HG03139 (cell line): Measurements from ENCODE around the gene DOCK6.
"Not testable (repeated sequence)": the region's sequence is repeated elsewhere in the genome, so short reads cannot be mapped to it uniquely, and the experiment has no call there.

Experiments
- ATAC-seq: cut with Tn5 transposase; IDR thresholded peaks from one replicate; pipeline ENCODE4 v1.9.1; 2021; ENCODE audit not compliant: unreplicated experiment

DOCK6 gene

GRCh38 chr19:11198175-11198534, 64.2 kb downstream of the DOCK6 start:
- no peak for ATAC-seq

GRCh38 chr19:11197291-11198174, 64.8 kb downstream of the DOCK6 start, which contains the start of gene KANK2:
KANK2 (minus strand) TSS chr19:11197545; CDS start chr19:11194511, 3,034 bp downstream.
- peak; percentile 51 for ATAC-seq

DNA sequence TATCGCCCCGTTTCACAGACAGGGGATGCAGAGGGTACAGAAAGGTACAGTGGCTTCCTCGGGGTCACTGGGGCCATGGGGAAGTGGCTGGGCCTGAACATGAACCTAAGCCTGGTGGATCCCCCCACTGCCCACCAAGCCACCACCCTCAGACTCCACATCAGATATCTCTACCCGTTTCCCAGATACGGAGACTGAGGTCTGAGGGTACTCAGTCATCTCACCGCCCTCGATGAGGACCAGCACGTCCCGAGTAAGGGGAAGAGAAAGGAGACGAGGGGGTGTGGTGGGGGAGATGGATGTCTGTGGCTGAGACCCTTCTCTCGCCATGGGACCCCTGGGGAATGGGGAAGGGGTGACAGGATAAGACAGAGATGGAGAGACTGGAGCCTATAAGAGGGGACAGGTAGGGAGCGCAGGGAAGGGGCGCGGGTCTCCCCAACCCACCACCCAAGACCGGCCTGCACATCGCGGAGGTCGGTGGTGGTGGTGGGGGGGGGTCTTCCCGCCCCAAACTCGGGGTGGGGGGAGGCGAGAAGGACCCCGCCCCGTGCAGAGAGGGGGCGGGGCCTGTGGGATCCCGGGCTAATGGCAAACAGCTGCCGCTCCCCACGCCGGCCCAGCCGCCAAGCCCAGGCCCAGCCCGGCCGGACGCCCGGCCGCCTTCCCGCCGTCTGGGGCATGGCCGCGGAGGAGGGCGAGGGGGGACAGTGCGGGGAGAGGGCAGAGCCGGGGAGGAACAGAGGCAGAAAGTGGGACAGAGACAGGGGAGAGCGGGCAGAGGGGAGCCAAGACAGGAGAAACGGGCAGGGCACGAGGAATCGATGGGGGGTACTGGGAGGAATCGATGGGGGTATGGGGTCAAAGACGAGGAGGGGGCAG, 65.7 kb downstream of the DOCK6 start:
- no peak for ATAC-seq

GRCh38 chr19:11195681-11196080, 66.6 kb downstream of the DOCK6 start:
- no peak for ATAC-seq

GRCh38 chr19:11194656-11195558, 67.4 kb downstream of the DOCK6 start:
- ATAC-seq, result no peak

GRCh38 chr19:11194173-11194572, 68.2 kb downstream of the DOCK6 start:
- no peak for ATAC-seq

- ATAC-seq, result no peak
Measured at GRCh38 chr19:11192957-11193939, 69.1 kb downstream of the DOCK6 start.

GRCh38 chr19:11191934-11192333, 70.4 kb downstream of the DOCK6 start:
- no peak for ATAC-seq

DNA sequence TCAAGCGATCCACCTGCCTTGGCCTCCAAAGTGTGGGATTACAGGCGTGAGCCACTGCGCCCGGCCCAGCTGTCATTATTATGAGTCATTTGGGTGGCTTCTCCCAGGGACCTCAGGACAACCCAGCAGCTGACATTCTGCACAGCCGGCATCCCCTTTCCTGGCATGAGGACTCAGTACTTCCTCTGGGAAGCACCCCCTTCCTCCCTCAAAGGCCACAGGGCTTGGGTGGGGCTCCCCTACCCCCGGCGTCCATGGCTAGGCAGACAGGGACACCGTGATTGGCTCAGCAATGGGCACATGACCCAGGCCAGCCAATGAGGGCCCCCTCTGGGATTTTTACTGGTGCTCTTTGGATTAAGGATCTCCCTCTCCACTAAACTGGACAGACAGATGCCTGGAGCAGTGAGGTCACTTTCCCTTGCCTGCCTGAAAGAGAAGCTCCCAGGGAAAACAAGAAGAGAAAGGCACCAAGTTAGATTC, 71.0 kb downstream of the DOCK6 start:
- ATAC-seq, result no peak

GRCh38 chr19:11190501-11190900, 71.8 kb downstream of the DOCK6 start:
- no peak for ATAC-seq

DNA sequence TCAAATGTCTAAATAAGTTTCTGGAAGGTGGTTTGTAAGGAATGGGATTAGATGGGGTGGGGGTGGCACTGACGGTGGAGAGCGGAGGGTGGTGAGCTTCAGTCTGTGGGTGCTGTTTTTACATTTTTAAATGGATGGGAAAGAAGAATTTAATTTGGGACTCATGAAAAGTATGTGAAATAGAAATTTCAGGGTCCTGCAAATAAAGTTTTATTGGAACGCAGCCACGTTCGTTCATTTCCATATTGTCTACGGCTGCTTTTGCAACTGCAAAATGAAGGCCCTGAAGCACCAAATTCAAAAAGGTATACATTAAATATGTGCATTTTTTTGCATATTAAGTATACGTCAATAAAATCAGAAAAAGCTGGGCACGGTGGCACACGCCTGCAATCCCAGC, 74.9 kb downstream of the DOCK6 start:
- ATAC-seq, result no peak

GRCh38 chr19:11182994-11183393, 79.3 kb downstream of the DOCK6 start:
- no peak for ATAC-seq

- ATAC-seq, result no peak
Measured at GRCh38 chr19:11181488-11181887, 80.8 kb downstream of the DOCK6 start.

- ATAC-seq, result not testable (repeated sequence)
Measured at GRCh38 chr19:11180975-11181374, 81.3 kb downstream of the DOCK6 start.

GRCh38 chr19:11180346-11180745, 82.0 kb downstream of the DOCK6 start:
- no peak for ATAC-seq

- no peak for ATAC-seq
Measured at GRCh38 chr19:11179716-11180297, 82.5 kb downstream of the DOCK6 start.

DNA sequence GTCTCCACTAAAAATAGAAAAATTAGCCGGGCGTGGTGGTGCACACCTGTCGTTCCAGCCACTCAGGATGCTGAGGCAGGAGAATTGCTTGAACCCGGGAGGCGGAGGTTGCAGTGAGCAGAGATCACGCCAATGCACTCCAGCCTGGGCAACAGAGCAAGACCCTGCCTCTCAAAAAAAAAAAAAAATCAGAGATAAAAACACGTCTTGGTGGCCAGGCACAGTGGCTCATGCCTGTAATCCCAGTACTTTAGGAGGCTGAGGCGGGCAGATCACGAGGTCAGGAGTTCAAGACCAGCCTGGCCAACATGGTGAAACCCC, 83.2 kb downstream of the DOCK6 start:
- ATAC-seq, result not testable (repeated sequence)

DNA sequence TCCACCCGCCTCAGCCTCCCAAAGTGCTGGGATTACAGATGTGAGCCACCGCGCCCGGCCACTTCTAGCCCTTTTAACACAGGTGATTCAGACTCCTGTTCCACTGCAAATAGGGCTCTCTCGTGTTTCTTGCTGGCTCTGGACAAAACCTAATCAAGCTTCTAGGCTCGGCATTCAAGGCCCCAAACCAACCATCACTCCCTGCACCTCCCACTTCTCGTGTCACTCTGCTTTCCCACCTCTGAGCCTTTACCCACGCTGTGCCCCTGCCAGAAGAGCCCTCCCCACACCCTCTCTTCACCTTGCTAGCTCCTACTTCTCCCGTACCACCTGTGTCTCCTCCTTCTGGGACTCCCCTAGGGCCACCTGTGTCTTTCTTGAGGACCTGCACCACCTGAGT, 84.7 kb downstream of the DOCK6 start:
- ATAC-seq, result no peak

DNA sequence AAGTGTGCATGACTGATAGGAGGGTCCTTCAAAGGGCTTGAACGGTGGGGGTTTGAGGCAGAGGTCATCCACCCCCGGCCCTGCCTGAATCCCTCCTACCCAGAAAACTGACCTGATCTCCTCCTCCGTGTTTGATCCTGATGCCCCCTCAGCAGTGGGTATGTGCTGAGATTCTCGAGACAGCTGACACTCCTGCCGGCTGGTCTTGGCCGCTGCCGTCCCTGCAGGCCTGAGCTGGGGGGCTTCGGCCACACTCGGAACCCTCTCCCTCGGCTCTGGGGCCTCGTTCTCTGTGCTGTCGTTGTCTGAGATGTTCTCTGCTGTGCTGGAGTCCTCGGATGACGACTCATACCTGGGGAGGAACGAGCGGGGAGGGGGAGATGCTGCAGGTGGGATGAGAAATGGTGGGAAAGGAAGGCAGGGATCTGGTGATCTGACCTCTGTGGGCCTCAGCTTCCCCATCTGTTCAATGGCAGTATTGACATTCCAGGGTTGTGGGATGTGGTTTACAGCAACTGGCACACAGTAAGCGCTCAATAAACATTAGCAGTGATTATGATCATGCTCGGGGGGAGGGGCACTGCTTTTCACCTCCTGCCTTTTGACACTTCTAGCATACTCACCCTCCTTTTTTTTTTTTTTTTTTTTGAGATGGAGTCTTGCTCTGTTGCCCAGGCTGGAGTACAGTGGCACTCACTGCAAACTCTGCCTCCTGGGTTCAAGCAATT, 85.7 kb downstream of the DOCK6 start:
- no peak for ATAC-seq
